Measurements from ENCODE around the gene CMTM8.
A peak's percentile ranks its signal among the peaks of the same experiment; 100 is the strongest.

The CMTM8 gene

GRCh38 chr3:32309654-32310242 is 71.3 kb downstream of the CMTM8 start:
- no peak for DNase-seq

- DNase-seq: no peak
These were observed 71.9 kb downstream of the CMTM8 start for GRCh38 chr3:32310336-32310735.

DNA sequence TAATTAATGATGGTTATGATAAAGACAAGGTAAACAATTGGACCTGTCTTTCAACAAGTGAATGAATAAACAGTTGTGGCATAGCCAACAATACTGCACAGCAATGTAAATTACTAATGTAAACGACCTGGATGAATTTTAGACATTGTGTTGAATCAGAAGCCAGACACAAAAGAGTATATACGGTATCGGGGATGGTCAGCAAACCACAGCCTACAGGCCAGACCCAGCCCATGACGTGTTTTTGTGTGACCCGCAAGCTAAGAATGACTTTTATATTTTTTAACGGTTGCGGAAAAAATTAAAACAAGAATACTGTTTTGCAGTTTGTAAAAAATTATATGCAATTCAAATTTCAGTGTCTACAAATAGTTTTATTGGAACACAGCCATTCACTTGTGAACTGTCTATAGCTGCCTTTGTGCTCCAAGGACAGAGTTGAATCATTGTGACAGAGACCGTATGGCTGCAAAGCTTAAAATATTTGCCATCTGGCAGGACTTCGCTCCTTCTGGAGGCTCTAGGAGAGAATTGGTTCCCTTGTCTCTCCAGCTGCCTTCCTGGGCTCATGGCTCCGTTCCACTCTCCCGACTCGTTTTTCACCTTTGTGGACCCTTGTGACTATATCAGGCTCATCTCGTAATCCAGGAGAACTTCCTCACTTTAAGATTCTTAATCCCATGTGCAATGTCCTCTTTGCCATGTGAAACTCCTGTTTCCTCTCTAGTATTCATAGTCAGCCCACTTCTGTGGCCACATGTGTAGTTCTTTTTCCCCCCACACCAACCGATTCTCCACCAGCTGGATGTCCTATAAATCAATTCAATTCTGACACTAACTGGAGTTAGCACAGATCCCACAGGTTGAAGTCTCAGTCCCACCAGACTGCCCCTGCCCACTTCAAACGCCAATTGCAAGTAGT is 72.7 kb downstream of the CMTM8 start:
- no peak for DNase-seq

GRCh38 chr3:32312251-32312650 is 73.8 kb downstream of the CMTM8 start:
- no peak for DNase-seq

- no peak for DNase-seq
These were observed 74.7 kb downstream of the CMTM8 start for GRCh38 chr3:32313169-32313568.

DNA sequence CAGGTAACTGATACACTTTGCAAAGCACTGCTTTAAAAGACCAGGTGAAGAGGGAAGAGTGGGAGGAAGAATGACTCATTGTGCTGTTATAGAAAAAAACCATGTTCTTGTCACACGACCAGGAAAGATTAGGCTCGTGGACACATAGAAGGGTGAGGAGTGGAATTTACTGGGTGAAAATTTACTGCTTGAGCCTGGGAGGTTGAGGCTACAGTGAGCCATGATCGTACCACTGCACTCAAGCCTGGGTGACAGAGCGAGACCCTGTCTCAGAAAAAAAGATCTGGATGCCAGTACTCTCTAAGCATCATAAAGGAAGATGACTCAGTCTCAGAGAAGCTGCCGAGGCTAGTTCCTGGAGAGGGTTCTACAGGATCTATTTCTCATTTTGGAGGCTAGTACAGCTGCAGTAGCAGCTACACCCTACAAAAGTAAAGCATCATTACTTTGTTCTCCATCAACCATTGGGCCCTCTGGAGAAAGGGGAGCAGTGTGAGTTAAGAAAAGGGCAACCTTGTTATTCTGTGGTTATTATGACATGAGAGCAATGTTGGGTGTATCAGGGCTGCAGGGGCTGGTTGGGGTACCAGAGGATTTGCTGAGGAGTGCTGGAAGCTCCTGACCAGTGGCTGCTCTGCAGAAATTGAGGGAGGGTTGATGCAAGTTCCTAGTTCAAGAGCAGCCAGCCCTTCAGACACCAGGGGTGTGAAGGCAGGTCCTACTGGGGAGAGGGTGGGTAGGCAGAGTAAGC is 75.4 kb downstream of the CMTM8 start:
- DNase-seq: peak in 2 of 3 donors; percentile 9 to 15

GRCh38 chr3:32315441-32315840 is 77.0 kb downstream of the CMTM8 start:
- DNase-seq: no peak

- DNase-seq: no peak
These were observed 77.8 kb downstream of the CMTM8 start for GRCh38 chr3:32316319-32316718.

DNA sequence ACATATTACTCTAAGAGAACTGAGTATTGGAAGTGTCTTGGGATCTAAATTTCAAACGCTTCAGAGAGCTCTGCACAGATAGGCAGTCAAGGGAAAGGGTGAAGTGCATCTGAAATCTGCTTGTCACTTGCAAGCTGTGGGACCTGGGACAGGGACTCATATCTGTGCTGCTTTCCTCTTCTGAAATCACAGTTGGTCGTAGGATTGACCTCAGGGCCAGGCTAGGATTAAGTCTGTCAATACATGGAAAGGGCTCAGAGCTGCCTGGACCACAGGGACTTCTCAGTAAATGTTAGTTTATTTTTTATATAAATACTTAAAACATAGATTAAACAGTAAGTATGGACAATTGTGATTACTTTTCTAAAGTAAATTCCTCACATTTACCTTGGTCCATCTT is 78.5 kb downstream of the CMTM8 start:
- DNase-seq: no peak

DNA sequence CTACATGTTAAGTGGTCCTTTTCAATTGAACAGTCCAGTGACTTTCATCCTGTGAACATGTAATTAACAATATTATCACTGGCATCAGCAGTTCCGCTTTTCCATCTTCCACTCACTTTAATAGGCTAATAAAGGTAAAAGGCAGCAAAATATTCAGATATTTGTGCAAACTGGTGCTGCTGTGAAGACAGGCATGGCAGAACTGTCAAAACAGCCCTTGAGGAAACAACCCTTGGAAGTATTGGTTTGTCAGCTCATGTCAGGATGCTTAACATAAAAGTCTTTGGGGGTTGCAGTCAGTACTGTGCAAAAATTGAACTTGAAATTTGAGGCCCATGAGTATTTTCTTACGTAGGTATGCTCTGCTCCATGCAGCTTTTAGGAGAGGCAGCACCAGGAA is 81.1 kb downstream of the CMTM8 start:
- DNase-seq: no peak

- no peak for DNase-seq
These were observed 81.6 kb downstream of the CMTM8 start for GRCh38 chr3:32320080-32320479.

GRCh38 chr3:32321095-32321790 is 82.8 kb downstream of the CMTM8 start:
- DNase-seq: no peak

GRCh38 chr3:32322311-32322710 is 83.8 kb downstream of the CMTM8 start:
- no peak for DNase-seq

GRCh38 chr3:32323604-32324003 is 85.1 kb downstream of the CMTM8 start:
- no peak for DNase-seq

DNA sequence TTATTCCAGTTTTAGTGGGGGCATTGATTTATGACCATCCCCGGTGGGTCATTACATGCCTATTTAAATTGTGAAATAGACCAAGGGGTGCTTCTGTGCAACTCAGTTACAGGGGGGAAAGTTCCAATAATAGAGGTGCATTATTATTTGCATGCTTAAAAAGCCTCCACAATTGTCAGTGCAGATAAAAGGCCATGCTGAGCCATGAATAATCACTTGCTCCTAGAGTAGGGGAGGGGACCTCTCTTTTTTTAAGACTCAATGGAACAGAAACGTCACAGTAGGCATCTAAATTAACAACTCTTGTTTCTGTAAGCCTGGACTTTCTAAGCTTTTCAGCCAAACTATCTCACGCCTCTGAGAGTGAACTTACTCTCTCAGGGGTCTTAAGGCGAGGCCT is 86.7 kb downstream of the CMTM8 start:
- DNase-seq: no peak

DNA sequence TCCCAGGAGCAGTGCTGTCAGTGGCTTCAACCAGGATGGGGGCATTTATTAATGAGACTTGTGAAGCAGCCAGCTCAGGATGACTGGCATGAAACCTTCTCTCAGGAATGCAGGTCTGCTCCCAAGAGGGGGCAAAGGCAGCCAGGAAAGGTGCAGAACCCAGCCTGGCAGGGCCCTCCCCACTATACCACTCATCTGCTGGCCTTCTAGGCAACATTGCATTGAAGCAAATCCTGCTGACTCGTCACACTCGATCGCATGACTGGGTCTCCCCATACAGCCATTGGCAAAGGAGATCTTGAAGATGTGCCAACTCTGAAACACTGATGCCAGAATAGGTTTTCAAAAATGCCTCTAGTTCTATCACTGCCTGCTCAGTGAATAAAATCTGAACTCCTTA is 87.4 kb downstream of the CMTM8 start:
- no peak for DNase-seq

DNA sequence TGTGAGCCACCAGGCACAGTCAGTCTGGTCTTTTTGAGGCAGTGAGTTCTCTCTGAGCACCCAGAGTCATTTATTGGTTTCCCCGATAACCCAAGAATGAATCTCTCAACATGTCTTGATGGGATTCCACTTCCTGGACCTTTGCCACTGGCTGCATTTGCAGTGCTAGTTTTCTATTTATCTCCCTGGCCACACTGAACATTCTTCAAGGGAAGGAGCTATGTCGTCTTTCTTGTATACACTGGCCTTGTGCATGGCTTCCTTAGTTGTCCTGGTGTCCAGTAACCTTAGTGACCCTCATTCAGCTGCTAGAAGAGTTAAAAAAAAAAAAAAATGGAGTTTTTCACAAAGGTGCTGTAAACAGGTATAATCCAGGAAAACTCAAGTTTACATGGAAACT is 88.3 kb downstream of the CMTM8 start:
- no peak for DNase-seq

DNA sequence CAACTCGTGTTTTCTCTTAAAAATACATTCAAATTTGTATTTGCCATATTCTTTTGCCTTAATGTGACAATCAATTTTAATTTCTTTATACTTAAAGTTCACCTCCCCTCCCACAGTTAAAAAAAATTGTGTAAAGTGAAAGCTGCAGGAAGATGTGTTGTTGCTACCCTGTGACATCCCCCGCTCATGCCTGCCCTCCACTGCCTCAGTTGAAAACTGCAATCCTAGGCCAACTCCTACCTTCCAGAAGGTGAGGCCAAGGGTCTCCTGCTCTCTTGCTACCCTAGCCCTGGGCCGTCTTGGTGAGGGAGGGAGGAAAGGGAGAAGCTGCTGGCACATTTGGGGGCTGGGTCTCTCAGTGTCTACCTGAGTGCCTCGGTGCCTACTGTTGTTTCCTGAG is 96.2 kb downstream of the CMTM8 start:
- peak in 1 of 3 donors; percentile 7 for DNase-seq

DNA sequence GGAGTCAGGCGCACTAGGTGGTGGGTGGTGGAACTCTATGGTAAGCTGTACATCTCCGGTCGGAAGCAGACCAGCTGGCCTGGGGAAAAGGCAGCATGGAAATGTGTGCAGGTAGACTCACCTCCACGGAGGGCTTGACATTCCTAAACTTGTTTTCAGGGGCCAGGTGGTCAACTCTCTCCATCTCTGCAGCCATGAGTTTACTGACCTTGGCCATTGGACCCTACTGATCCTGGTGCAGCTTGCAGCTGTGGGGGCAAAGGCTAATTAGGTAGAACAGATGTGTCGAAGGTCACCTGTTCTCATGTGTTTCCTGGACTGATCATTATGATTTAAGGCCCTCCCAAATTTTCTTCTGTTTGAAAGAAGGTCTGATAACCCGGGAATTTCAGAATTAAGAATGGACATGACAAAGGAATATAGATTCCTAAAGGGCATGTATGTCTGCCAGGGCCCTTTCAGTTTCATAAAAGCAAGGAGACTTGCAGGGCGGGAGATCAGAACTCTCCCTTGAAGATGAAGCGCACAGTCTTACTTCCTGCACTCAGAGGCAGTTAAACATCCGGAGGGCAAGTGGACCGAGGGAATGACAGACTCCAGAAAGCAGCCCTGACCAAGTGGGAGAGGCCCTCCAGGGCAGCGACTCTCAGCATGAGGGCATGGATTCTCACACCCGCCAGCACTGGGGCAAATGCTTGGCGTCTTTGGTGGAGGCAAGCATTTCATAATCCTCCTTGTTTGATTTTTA is 97.1 kb downstream of the CMTM8 start:
- DNase-seq: no peak

GRCh38 chr3:32336113-32336498 is 97.6 kb downstream of the CMTM8 start:
- DNase-seq: no peak

- DNase-seq: no peak
These were observed 99.0 kb downstream of the CMTM8 start for GRCh38 chr3:32337505-32337904.

DNA sequence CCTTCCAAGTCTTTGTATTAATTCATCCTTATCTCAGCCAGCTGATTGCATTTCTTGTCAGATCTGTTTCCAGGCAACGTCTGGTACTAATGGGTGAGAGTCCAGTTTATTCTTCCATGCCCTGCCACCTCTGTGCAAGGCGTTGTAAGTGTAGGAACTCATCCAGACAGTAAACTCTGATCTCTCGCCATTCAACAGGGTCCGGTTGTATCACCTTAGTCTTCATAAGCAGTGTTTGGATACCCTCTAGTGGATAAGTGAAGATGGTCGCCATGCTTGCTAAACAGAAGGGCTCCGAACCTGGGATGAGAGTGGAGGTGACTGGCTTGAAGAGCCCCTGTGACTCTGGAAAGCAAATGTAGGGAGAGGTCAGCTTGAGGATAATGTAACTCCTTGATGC is 101.6 kb downstream of the CMTM8 start:
- DNase-seq: peak; percentile 5 to 24 (median 23)

Measured in suppressor macrophage treated with lipopolysaccharide for 1 hour (primary cell).